TTC549 (cell line): ENCODE results near the gene MRPS35.
"Not testable (repeated sequence)": the region's sequence is repeated elsewhere in the genome, so short reads cannot be mapped to it uniquely, and the experiment has no call there.

Source experiments
- FAIRE-seq: peaks from 2 replicates; lab custom pipeline; 2012; peaks lifted over from hg19 to GRCh38; lab: Jason Lieb, UNC

MRPS35 gene

DNA sequence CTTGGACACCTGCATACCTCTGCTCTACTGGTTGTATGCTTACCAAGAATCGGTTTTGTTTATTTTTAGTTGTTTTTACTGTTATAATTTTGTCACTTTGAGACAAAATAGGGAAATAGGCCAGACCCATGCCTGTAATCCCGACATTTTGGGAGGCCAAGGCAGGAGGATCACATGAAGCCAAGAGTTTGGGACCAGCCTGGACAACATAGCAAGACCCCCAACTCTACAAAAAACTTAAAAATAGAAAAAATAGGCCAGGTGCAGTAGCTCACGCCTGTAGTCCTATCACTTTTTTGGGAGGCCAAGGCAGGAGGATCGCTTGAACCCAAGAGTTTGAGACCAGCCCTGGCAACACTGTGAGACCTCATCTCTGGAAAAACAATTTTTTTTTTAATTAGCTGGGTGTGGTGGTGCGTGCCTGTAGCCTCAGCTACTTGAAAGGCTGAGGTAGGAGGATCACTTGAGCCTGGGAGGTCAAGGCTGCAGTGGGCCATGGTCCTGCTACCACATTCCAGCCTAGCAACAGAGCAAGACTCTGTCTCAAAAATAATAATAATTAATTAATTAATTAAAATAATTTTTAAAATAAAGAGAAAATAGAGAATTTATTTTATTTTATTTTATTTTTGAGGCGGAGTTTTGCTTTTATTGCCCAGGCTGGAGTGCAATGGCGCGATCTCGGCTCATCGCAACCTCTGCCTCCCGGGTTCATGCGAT lies 1.3 kb upstream of the MRPS35 start:
- FAIRE-seq: no peak

DNA sequence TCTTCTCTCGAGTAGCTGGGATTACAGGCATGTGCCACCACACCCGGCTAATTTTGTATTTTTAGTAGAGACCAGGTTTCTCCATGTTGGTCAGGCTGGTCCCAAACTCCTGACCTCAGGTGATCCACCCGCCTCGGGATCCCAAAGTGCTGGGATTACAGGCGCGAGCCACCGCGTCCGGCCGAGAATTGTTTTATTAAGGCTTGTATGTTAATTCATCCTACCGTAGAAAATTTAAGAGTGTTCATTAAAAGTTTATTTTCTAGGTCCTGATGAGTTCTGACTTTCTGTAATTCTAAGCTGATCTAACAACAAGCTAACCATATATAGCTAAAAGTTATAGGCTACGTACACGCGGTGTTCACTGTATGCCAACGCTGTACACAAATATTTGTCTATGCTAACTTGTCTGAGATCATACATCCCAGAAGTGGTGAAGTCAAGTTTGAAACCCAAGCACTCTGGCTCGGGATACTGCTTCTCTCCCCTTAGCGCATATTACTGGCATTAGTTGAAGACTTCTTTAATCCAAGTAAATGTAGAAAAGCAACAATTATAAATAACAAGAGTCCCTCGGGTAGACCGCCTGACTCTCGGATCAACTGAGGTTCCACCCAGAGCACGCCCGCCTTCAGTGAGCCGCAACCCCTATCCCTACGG lies 570 bp upstream of the MRPS35 start:
- no peak for FAIRE-seq

DNA sequence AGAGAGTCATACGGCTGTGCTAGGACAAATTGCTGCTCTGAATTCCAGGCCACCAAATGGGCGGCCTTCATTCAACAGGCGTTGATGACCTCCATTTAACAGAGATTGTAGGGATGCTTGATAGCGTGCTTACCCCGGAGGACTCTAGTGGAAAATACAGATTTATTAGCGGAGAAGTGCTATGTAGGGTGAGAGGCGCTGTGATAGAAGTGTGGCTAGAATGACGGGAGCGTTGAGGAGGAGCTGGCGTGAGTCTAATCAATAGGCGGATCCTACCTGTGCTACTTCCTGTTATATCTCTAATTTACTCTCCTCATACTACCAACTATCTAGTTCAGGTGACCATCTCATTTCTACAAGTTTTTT lies 668 bp downstream of the MRPS35 start:
- FAIRE-seq: no peak

DNA sequence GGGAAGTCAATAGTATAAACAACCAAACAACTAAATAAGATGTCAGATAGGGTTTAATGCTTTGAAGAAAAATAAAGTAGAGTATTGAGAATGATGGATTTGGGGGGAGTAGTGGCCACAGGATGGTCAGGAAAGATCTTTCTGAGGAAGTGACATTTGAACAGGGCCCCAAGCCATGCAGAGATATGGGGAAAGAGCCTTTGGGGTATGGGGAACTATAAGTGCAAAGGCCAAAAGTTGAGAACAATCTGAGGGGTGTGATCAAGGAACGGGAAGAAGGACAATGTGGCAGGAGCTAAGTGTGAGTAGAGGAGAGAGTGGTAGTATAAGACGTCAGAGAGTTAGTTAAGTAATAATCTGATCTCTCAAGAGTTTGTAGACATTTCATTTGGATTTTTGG lies 1.3 kb downstream of the MRPS35 start:
- FAIRE-seq: no peak

DNA sequence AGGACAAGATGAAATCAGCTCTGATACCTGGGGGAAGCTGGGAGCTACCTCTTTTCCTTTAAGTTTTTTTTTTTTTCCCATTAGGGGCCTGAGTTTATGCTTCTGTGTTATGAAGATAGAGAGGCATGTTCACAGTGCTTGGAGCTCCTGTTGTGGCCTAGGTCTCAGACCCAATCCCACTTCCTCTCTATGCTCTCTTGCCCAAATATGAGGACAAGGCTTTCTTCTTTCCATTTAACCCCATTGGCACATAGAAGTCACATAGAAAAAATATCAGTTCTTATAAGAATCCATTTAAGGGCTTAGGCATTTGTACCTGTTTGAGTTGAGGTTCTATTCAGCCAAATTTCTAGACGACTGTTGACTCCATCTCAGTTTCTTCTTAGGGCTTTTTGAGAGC lies 12.6 kb downstream of the MRPS35 start:
- FAIRE-seq: no peak

DNA sequence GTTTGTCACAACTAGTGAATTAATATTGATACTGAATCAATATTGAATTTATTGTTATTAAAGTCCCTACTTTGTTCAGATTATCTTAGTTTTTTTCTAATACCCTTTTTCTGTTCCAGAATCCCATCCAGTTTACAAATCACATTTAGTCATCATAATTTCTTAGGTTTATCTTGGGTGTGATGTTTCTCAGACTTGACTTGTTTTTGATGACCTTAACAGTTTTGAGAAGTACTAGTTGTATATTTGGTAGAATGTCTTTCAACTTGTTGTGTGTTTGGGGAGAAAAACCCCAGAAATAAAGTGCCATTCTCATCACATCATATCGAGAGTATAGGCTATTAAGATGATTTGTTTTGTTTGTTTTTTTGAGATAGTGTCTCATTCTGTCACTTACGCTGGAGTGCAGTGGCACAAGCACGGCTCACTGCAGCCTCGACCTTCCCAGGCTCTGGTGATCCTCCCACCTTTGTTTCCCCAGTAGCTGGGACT lies 19.5 kb downstream of the MRPS35 start:
- FAIRE-seq: no peak

DNA sequence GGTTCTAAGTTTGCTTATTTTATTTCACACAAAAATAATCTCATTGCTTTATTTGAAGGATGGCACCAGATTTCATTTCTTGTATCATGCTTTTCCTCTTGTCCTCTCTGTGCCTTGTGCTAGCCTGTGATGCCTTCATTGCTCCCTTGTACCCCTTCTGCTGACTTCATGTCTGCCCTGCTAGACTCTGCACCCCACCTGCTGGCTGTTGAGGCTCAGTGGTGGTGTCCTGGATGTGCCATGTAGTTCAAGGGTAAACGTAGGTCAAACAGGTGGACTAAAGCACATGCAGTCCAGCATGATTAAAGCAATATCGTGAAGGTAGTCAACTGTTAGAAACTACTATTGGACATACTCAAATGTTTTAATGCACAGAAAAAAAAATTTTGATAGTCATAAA lies 21.6 kb downstream of the MRPS35 start:
- no peak for FAIRE-seq

DNA sequence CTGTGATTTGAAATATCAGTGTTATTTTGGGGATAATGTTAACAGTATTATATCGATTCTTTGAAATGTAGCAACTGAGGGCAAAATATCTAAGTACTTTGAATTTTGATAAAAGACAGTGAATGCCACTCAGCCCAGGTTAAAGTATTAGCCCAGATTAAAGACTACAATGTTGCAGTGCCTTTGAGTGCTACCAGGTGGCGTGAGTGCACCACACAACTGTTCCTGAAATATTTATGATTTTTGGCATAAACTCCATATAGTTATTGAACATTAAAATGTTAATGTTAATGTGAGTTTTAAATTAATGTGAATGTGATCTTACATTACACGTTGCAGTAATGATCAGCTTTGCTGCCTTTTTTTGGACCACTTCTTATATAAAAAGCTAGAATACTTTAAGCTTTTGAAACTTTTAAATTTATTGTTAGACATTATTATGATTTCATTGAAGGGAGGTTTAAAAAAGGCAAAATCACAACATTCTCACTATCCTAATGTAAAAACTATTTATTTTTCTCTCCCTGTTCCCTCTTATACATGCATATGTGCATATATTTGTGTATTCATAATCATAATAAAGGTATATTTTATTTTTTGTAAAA lies 22.5 kb downstream of the MRPS35 start:
- FAIRE-seq: peak; percentile 60

DNA sequence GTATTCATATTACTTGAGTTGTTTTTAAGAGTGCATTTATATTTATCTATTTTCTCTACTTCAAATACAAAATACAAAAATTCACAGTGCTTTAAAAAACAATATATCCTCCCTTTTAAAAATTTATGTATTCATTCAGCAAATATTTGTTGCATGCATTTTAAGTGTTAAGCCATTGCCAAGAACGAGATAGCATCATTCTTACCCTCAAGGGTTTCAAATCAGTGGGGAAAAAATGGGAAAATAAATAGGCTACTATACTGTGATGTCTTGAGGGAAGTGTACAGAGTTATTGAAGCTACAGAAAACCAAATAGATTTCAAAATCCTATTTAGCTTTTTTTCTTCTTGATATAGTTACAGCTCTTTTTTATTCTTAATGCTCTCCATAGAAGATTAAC lies 23.2 kb downstream of the MRPS35 start:
- no peak for FAIRE-seq

DNA sequence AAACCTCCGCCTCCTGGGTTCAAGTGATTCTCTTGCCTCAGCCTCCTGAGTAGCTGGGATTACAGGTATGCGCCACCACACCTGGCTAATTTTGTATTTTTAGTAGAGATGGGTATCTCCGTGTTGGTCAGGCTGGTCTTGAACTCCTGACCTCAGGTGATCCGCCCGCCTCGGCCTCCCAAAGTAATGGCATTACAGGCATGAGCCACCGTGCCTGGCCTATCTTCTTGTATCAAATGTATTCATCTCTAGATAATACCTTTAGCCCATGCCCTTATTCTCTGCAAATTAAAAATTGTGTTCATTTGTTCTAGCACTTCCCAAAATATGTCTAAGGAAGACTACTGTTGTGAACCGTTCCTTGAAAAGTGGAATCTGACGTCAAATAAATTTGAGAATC lies 23.7 kb downstream of the MRPS35 start:
- not testable (repeated sequence) for FAIRE-seq

DNA sequence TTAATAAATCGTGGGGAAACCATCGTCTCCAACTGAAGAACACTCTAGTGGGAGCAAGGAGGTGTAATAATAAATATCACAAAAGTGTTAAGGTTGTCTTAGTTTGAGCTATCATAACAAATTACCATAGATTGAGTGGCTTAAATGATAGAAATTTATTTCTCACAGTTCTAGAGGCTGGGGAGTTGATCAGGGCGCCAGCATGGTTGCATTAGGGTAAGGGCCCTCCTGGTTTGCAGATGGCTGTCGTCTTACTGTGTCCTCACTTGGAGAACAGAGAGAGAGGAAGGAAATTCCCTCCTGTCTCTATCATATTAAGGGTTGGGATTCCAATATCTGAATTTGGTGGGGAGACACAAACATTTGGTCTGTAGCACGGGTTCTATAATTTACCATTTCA lies 33.0 kb downstream of the MRPS35 start:
- FAIRE-seq: no peak

DNA sequence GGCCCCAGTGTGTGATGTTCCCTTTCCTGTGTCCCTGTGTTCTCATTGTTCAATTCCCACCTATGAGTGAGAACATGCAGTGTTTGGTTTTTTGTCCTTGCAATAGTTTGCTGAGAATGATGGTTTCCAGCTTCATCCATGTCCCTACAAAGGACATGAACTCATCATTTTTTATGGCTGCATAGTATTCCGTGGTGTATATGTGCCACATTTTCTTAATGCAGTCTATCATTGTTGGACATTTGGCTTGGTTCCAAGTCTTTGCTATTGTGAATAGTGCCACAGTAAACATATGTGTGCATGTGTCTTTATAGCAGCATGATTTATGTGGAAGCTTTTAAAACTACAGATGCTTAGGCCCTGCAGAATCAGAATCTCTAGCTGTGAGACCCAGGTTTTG lies 35.1 kb downstream of the MRPS35 start:
- FAIRE-seq: not testable (repeated sequence)

DNA sequence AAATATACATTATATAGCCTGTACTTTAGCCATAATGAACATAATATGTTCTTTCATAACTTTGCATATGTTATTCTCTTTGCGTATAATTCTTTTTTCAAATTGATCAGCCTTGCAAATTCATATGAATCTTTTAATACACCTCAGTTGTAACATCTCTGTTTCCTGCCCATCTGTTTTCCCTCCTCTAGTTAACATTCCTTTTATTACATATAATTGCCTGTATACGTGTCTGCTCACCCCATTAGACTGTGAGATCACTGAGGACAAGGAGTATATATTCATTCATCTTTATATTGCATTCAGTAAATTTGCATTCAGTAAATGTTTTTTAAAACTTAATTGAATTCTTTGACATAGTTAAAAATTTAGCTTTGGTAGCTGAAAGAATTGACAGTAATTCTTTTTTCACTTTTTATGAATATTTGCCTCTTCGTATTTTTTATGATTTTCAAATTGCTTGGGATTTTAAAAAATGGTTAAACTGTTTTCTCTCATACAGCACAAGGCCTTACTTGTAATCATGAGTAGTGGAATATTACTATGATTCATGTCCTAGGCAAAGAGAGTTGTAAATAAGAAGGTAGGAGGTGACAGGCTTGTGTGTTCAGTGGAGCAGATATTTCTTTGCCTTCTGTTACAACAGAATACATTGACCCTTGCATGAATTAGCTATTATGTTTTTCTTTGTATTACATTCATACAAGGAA lies 36.6 kb downstream of the MRPS35 start:
- FAIRE-seq: no peak

DNA sequence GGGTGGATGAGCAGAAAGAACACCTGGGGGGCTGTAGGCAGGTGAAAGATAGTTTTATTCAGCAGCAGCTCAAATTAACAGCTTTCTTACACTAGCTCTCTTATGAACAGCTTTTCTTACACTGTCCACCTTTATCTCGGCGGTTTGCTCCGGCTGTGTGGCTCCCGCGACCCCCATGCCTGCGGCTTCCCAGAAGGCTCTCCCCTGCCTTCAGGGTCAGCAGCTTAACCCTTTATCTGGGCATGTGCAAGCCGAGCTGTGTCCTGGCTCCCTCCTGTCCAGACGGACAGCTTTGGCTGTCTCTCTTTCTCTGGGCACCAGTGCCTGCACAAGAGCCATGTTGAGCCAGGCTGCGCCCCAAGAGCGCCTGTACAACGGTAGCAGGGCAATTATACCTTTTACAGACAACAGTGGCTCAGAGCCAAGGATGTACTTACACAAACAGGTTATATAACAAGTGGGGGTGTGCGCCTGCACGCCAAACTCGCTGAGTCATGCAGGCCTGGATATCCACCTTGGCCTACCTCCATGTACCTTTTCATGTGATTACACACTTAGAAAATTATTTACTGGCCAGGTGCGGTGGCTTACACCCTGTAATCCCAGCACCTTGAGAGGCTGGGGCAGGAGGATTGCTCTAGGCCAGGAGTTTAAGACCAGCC lies 40.9 kb downstream of the MRPS35 start:
- FAIRE-seq: no peak

DNA sequence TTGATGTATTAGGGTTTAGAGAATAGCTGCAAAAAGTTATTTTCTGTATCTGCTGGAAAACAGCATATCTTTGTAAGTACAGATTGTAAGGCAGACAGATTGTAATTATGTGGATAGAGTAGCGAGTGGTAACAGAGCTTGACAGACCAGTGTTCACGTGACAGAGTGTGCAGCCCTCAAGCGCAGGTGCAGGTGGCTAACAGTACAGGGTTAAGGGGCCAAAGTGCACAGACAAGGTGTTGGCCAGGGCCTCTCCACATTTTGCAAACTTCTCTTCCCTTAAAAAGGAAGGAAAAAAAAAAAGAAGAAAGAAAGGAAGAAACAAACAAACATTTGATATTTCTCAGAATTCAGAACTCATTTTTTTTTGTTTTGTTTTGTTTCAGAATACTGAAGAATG lies 44.2 kb downstream of the MRPS35 start:
- FAIRE-seq: no peak

DNA sequence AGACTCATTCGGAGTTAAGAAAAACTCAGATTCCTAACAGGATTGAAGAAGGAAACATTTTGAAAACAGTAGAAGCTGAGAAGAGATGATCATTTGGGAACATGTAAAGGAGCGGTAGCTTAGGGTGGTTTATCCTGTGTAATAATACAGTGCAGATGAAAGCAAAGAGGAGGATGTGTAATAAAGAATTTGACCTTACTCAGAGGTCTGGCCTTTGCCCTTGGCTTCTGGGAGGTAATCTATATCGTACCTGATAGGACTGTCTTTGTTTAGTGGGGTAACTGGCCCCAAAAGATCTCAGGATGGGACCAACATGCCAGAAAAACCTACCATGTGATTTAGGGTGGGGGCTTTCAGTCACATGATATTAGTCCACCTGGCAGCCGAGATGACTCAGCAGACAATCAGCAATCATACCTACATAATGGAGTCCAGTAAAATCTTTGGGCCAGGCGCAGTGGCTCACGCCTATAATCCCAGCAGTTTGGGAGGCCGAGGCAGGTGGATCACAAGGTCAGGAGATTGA lies 46.1 kb downstream of the MRPS35 start:
- no peak for FAIRE-seq

DNA sequence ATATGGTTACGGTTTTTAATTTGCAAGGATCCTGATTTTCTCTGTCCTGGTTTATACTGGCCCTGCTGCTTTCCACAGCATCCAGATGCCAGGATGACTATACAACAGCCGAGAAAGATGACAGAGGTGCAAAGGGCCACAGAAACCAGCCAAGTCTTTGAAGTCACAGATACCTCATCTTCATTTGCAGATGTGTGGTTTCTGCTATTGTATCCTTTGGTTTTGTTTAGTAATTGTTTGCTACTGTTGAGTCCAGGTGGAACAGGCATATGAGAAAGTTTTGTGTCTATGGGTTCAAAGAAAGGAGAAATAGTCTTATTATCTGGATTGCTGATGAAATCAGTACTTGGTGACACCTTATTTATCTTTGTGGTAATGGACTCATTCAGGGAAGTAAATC lies 52.1 kb downstream of the MRPS35 start:
- FAIRE-seq: no peak

DNA sequence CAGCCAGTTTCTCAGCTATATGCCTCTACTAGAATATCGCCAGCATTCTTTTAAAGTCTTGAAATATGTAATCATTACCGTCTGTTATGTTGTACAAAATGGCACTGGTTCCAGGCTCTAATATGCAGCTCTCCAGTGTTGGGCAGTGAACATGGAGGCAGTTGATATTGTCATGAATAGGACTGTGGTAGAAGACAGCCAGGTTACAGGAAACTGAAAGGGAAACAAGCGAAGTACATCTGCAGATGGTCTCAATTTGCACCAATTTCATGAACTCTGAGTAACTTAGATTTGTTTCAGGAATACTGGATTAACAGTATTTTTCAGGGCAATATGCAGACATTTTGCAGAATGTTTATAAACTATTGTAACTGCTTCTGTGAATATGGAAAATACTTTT lies 56.0 kb downstream of the MRPS35 start:
- no peak for FAIRE-seq

DNA sequence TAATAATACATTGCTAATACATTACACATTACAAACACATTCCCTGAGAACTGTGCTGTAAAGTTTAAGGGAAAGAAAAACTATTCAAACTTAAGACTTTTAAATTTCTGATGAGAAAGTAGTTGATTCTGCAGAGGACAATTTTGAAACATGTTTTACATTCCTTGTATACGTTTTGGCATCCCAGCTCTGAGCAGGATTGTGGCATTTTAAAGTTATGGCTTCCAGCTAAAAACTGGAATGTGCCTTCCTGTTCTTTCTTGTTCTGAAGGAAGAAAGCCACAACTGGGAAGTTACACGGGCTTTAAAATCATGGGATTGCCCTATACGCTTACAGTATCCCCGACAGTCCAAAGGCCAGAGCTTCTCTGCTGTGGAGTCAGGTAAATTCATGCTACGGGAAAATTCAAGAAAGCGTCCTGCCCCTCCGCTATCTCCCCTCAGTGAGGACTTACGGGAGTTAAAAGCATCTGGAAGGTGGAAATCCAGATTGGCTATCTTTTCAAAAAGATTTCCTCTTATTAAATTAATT lies 58.6 kb downstream of the MRPS35 start:
- no peak for FAIRE-seq

DNA sequence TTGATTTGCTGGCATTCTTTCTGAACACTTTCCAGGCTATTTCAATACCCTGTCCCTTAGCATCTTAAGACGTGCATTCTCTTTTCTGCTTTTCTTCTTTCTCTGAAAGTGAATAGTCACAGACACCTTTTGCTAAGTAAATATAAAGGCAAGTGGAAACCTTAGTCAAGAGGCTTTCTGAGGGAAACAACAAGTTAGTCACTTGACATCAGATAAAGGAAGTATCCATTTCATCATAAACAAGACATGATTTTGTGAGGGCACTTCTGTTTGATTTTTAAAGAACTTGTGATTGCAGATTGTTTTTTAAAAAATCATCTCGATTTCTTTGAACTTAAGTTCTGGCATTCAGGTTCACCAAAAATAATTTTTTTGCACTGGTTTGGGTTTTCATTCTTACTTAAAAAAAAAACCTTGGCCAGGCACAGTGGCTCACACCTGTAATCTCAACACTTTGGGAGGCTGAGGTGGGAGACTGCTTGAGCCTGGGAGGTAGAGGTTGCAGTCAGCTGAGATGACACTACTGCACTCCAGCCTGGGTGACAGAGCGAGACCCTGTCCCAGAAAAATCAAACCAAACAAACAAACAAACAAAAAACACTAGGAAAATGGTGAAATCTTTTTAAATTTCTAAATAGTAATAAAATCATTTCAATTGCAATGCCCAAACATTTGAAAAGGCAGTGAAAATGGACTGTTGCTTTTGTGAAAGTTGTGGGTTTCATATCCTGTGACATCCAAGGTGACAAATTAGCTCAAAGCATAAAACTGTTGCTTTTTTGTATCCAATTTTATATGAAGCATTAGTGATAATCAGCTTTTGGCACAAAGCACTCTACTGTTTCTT lies 61.1 kb downstream of the MRPS35 start:
- no peak for FAIRE-seq
